Subcutaneous abdominal adipose tissue (tissue), 5 donors: ENCODE measurements around the gene KCNJ6.
"Not testable (repeated sequence)": the region's sequence is repeated elsewhere in the genome, so short reads cannot be mapped to it uniquely, and the experiment has no call there.

Experiments
- H3K27ac ChIP-seq: one replicate; pipeline ENCODE4 v1.7.0; 2013; ENCODE audit warnings: low read depth, mild to moderate bottlenecking, inconsistent platforms, low read length, moderate library complexity
- H3K27me3 ChIP-seq, 5 donors: one replicate each; pipeline ENCODE4 v1.7.0; 2013; ENCODE audit warnings: low read length in 5 of 5, inconsistent platforms in 1 of 5; ENCODE audit not compliant: control insufficient read depth in 5 of 5, insufficient read depth in 4 of 5
- H3K36me3 ChIP-seq, 5 donors: one replicate each; pipeline ENCODE4 v1.7.0; 2013; ENCODE audit warnings: low read length in 5 of 5; ENCODE audit not compliant: control insufficient read depth in 5 of 5, insufficient read depth in 5 of 5
- H3K4me1 ChIP-seq, 5 donors: one replicate each; pipeline ENCODE4 v1.7.0; 2013; ENCODE audit warnings: low read length in 5 of 5, mild to moderate bottlenecking in 3 of 5, moderate library complexity in 1 of 5; ENCODE audit not compliant: control insufficient read depth in 5 of 5, insufficient read depth in 5 of 5
- H3K4me3 ChIP-seq, 5 donors: one replicate each; pipeline ENCODE4 v1.7.0; 2013; ENCODE audit warnings: low read length in 5 of 5, low read depth in 1 of 5
- H3K9ac ChIP-seq, 5 donors: one replicate each; pipeline ENCODE4 v1.7.0; 2013; ENCODE audit warnings: low read length in 5 of 5, mild to moderate bottlenecking in 4 of 5, moderate library complexity in 3 of 5
- H3K9me3 ChIP-seq, 5 donors: one replicate each; pipeline ENCODE4 v1.7.0; 2013; ENCODE audit warnings: low read length in 5 of 5; ENCODE audit not compliant: control insufficient read depth in 5 of 5
- donor health status: healthy.
- donor health status: healthy.
- donor health status: healthy.
- donor health status: healthy.
- donor health status: healthy.

The KCNJ6 gene

GRCh38 chr21:37936010-37936785 lies 19.9 kb upstream of the KCNJ6 start:
- H3K9me3 ChIP-seq, result peaks cover 6 to 22% (median 19%) of the 10 kb centered on the region in 5 donors
- no peaks in the 10 kb centered on the region for H3K36me3 ChIP-seq
- H3K27me3 ChIP-seq, result no peaks in the 10 kb centered on the region
- no peak overlapping the region for H3K4me3 ChIP-seq
- H3K27ac ChIP-seq, result no peak overlapping the region
- H3K4me1 ChIP-seq, result no peaks in the 10 kb centered on the region
- no peak overlapping the region for H3K9ac ChIP-seq

- Histone ChIP-seq H3K27ac (no peak overlapping the region), H3K36me3 (no peaks in the 10 kb centered on the region), H3K4me1 (no peaks in the 10 kb centered on the region), H3K4me3 (no peak overlapping the region), H3K9me3 (peaks cover 6 to 17% (median 9%) of the 10 kb centered on the region in 5 donors), H3K27me3 (no peaks in the 10 kb centered on the region), H3K9ac (no peak overlapping the region)
Measured at GRCh38 chr21:37932936-37933335, 16.7 kb upstream of the KCNJ6 start.

GRCh38 chr21:37927711-37928110 lies 11.5 kb upstream of the KCNJ6 start:
- Histone ChIP-seq H3K9ac (no peak overlapping the region), H3K9me3 (peaks cover 0 to 9% (median under 1%) of the 10 kb centered on the region in 5 donors), H3K4me1 (no peaks in the 10 kb centered on the region), H3K4me3 (no peak overlapping the region), H3K36me3 (no peaks in the 10 kb centered on the region), H3K27ac (no peak overlapping the region), H3K27me3 (no peaks in the 10 kb centered on the region)

- Histone ChIP-seq H3K9me3 (peaks cover 0 to 2% (median 0%) of the 10 kb centered on the region in 5 donors), H3K4me3 (no peak overlapping the region), H3K27me3 (peaks cover 10 to 24% (median 12%) of the 10 kb centered on the region in 5 donors)
Measured at GRCh38 chr21:37921091-37921490, 4.8 kb upstream of the KCNJ6 start.

GRCh38 chr21:37920302-37920701 lies 4.0 kb upstream of the KCNJ6 start:
- H3K9ac ChIP-seq, H3K27ac ChIP-seq, H3K36me3 ChIP-seq, H3K4me3 ChIP-seq, H3K9me3 ChIP-seq: not testable (repeated sequence)
- Histone ChIP-seq H3K4me1 (peaks cover 0 to 13% (median 11%) of the 10 kb centered on the region in 5 donors), H3K27me3 (peaks cover 17 to 31% (median 19%) of the 10 kb centered on the region in 5 donors)

More at GRCh38 chr21:37921091-37921490, 4.8 kb upstream of the KCNJ6 start:
- no peaks in the 10 kb centered on the region for H3K36me3 ChIP-seq
- peaks cover 0 to 5% (median 5%) of the 10 kb centered on the region in 5 donors for H3K4me1 ChIP-seq
- H3K9ac ChIP-seq, result no peak overlapping the region
- H3K27ac ChIP-seq, result no peak overlapping the region

GRCh38 chr21:37917612-37918011 lies 1.4 kb upstream of the KCNJ6 start:
- Histone ChIP-seq H3K9me3 (peaks cover 0 to 2% (median 0%) of the 10 kb centered on the region in 5 donors), H3K4me1 (peaks cover 0 to 13% (median 11%) of the 10 kb centered on the region in 5 donors), H3K27ac (no peak overlapping the region), H3K9ac (no peak overlapping the region), H3K4me3 (no peak overlapping the region), H3K36me3 (no peaks in the 10 kb centered on the region), H3K27me3 (peaks cover 25 to 58% (median 42%) of the 10 kb centered on the region in 5 donors)

- peaks cover 27 to 53% (median 43%) of the 10 kb centered on the region in 5 donors for H3K27me3 ChIP-seq
- peak overlapping the region in 1 of 5 donors; percentile 16 for H3K4me3 ChIP-seq
- peaks cover 0 to 13% (median 11%) of the 10 kb centered on the region in 5 donors for H3K4me1 ChIP-seq
- H3K9ac ChIP-seq, result no peak overlapping the region
- H3K27ac ChIP-seq, result no peak overlapping the region
- H3K36me3 ChIP-seq, result no peaks in the 10 kb centered on the region
- H3K9me3 ChIP-seq, result peaks cover 0 to 2% (median 0%) of the 10 kb centered on the region in 5 donors
Measured at GRCh38 chr21:37915941-37916309, 332 bp downstream of the KCNJ6 start.

- H3K9me3 ChIP-seq, result peaks cover 0 to 2% (median 0%) of the 10 kb centered on the region in 5 donors
- H3K36me3 ChIP-seq, result no peaks in the 10 kb centered on the region
- peaks cover 0 to 13% (median 11%) of the 10 kb centered on the region in 5 donors for H3K4me1 ChIP-seq
- no peak overlapping the region for H3K27ac ChIP-seq
- no peak overlapping the region for H3K9ac ChIP-seq
- H3K4me3 ChIP-seq, result peak overlapping the region in 1 of 5 donors; percentile 16
- peaks cover 27 to 53% (median 43%) of the 10 kb centered on the region in 5 donors for H3K27me3 ChIP-seq
Measured at GRCh38 chr21:37915497-37915911, 753 bp downstream of the KCNJ6 start.

GRCh38 chr21:37912616-37913015 lies 3.6 kb downstream of the KCNJ6 start:
- H3K4me1 ChIP-seq, result peaks cover 0 to 13% (median 11%) of the 10 kb centered on the region in 5 donors
- H3K9me3 ChIP-seq, result peaks cover 0 to 2% (median 0%) of the 10 kb centered on the region in 5 donors
- no peaks in the 10 kb centered on the region for H3K36me3 ChIP-seq
- H3K27ac ChIP-seq, result no peak overlapping the region
- peaks cover 21 to 50% (median 40%) of the 10 kb centered on the region in 5 donors for H3K27me3 ChIP-seq
- H3K4me3 ChIP-seq, result no peak overlapping the region
- no peak overlapping the region for H3K9ac ChIP-seq

GRCh38 chr21:37909936-37910335 lies 6.3 kb downstream of the KCNJ6 start:
- H3K9ac ChIP-seq, result no peak overlapping the region
- H3K36me3 ChIP-seq, result no peaks in the 10 kb centered on the region
- peaks cover 9 to 25% (median 24%) of the 10 kb centered on the region in 5 donors for H3K27me3 ChIP-seq
- no peak overlapping the region for H3K27ac ChIP-seq
- no peak overlapping the region for H3K4me3 ChIP-seq
- no peaks in the 10 kb centered on the region for H3K9me3 ChIP-seq
- H3K4me1 ChIP-seq, result no peaks in the 10 kb centered on the region
